GM12878 (cell line): ENCODE measurements around the gene FMNL2.

ENCODE experiments used
- CHD2 ChIP-seq: IDR thresholded peaks from 2 replicates; pipeline ENCODE4 v1.6.1; 2011; ENCODE audit warnings: low read depth, low read length, improper control_type of control experiment, borderline replicate concordance
- CTCF ChIP-seq, 3 experiments: IDR thresholded peaks in 2 of 3; conservative IDR thresholded peaks in 1 of 3; 2 replicates each; pipeline ENCODE4 v1.5.1; 2011; ENCODE audit warnings: low read depth in 3 of 3, low read length in 3 of 3, mild to moderate bottlenecking in 3 of 3, control low read depth in 2 of 3, moderate library complexity in 2 of 3, inconsistent platforms in 1 of 3, mixed read lengths in 1 of 3; ENCODE audit not compliant: control insufficient read depth in 2 of 3, insufficient read depth in 1 of 3; ENCODE audit errors: extremely low read depth in 1 of 3
- DPF2 ChIP-seq: fragments of 450-650 bp; IDR thresholded peaks from 2 replicates; pipeline ENCODE4 v1.6.1; 2017; ENCODE audit warnings: mild to moderate bottlenecking
- JUND ChIP-seq: IDR thresholded peaks from 2 replicates; pipeline ENCODE4 v1.6.1; 2012; ENCODE audit warnings: low read depth, mild to moderate bottlenecking, low read length, improper control_type of control experiment, moderate library complexity
- POLR2A ChIP-seq: IDR thresholded peaks from 2 replicates; pipeline ENCODE4 v1.6.1; 2011; ENCODE audit warnings: low read depth, mild to moderate bottlenecking, low read length
- REST ChIP-seq: IDR thresholded peaks from 2 replicates; pipeline ENCODE4 v1.6.1; 2012; ENCODE audit warnings: mild to moderate bottlenecking, low read depth, low read length
- RFX5 ChIP-seq: IDR thresholded peaks from 2 replicates; pipeline ENCODE4 v1.6.1; 2011; ENCODE audit warnings: low read depth, low read length, improper control_type of control experiment
- SP1 ChIP-seq: IDR thresholded peaks from one replicate; pipeline ENCODE4 v1.6.1; 2011; ENCODE audit warnings: low read depth, low read length
- STAT3 ChIP-seq: IDR thresholded peaks from 2 replicates; pipeline ENCODE4 v1.6.1; 2011; ENCODE audit warnings: low read depth, low read length, improper control_type of control experiment
- TCF3 ChIP-seq: IDR thresholded peaks from 2 replicates; pipeline ENCODE4 v1.6.1; 2012; ENCODE audit warnings: low read depth, mild to moderate bottlenecking, low read length, borderline replicate concordance; ENCODE audit not compliant: insufficient read depth
- USF2 ChIP-seq: IDR thresholded peaks from 2 replicates; pipeline ENCODE4 v1.6.1; 2011; ENCODE audit warnings: low read depth, low read length, improper control_type of control experiment, borderline replicate concordance
- TF ChIP-seq, protein P1 (sequence below): fragments of 450-650 bp; IDR thresholded peaks from 2 replicates; pipeline ENCODE4 v1.6.1; 2016; ENCODE audit warnings: mild to moderate bottlenecking

- TF ChIP-seq POLR2A: no peak
- no peak for TF ChIP-seq STAT3
- TF ChIP-seq CTCF (IDR thresholded peaks at IDR 0.05 in 2 of 3, conservative IDR thresholded peaks at IDR 0.05 in 1 of 3; ENCODE audit: control insufficient read depth in 2 of 3, extremely low read depth in 1 of 3, insufficient read depth in 1 of 3, low read depth in 3 of 3, low read length in 3 of 3): no peak
- TF ChIP-seq RFX5: no peak
- no peak for TF ChIP-seq USF2
- TF ChIP-seq TCF3: no peak
- TF ChIP-seq SP1: no peak
- TF ChIP-seq DPF2: no peak
- TF ChIP-seq, protein P1, sequence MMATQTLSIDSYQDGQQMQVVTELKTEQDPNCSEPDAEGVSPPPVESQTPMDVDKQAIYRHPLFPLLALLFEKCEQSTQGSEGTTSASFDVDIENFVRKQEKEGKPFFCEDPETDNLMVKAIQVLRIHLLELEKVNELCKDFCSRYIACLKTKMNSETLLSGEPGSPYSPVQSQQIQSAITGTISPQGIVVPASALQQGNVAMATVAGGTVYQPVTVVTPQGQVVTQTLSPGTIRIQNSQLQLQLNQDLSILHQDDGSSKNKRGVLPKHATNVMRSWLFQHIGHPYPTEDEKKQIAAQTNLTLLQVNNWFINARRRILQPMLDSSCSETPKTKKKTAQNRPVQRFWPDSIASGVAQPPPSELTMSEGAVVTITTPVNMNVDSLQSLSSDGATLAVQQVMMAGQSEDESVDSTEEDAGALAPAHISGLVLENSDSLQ: no peak
- no peak for TF ChIP-seq CHD2
- no peak for TF ChIP-seq REST
- no peak for TF ChIP-seq JUND
These were observed 159.1 kb downstream of the FMNL2 start for GRCh38 chr2:152493945-152494528.
